HG02642 (cell line): ENCODE measurements around the gene PPARA.

Source experiments
- ATAC-seq: cut with Tn5 transposase; IDR thresholded peaks from one replicate; pipeline ENCODE4 v1.9.1; 2021; ENCODE audit warnings: mild to moderate bottlenecking; ENCODE audit not compliant: unreplicated experiment, poor library complexity

Gene PPARA

GRCh38 chr22:46113910-46114517 lies 36.3 kb upstream of the PPARA start:
- no peak for ATAC-seq

GRCh38 chr22:46114518-46115387 lies 35.6 kb upstream of the PPARA start:
- no peak for ATAC-seq

- no peak for ATAC-seq
Measured at GRCh38 chr22:46115388-46115678, 35.0 kb upstream of the PPARA start.

- ATAC-seq = no peak
Measured at GRCh38 chr22:46115755-46116490, 34.4 kb upstream of the PPARA start.

GRCh38 chr22:46116491-46116958 lies 33.8 kb upstream of the PPARA start:
- peak; percentile 46 for ATAC-seq

- no peak for ATAC-seq
Measured at GRCh38 chr22:46117206-46118199, 32.8 kb upstream of the PPARA start.

GRCh38 chr22:46119093-46119728 lies 31.1 kb upstream of the PPARA start:
- ATAC-seq = no peak

- ATAC-seq = no peak
Measured at GRCh38 chr22:46119729-46120419, 30.5 kb upstream of the PPARA start.

GRCh38 chr22:46120420-46120737 lies 29.9 kb upstream of the PPARA start:
- ATAC-seq = no peak

- ATAC-seq = no peak
Measured at GRCh38 chr22:46121079-46121478, 29.2 kb upstream of the PPARA start.

- ATAC-seq = no peak
Measured at GRCh38 chr22:46121523-46122287, 28.6 kb upstream of the PPARA start.

GRCh38 chr22:46122511-46122971 lies 27.8 kb upstream of the PPARA start:
- no peak for ATAC-seq

- no peak for ATAC-seq
Measured at GRCh38 chr22:46122980-46123693, 27.2 kb upstream of the PPARA start.

- no peak for ATAC-seq
Measured at GRCh38 chr22:46123694-46124382, 26.5 kb upstream of the PPARA start.

GRCh38 chr22:46124383-46125144 lies 25.8 kb upstream of the PPARA start:
- no peak for ATAC-seq

- ATAC-seq = no peak
Measured at GRCh38 chr22:46125311-46125710, 25.0 kb upstream of the PPARA start.
